ENCODE results near the gene GLG1. TPM values are rescaled to one million over a fixed set of nuclear protein-coding genes. Genes with fewer than 3 reads are reported as not detected.
"Not testable (repeated sequence)": the region's sequence is repeated elsewhere in the genome, so short reads cannot be mapped to it uniquely, and the experiment has no call there.

GLG1 gene
- polyA plus RNA-seq, 3 donors = 158 to 162 (median 158) TPM

DNA sequence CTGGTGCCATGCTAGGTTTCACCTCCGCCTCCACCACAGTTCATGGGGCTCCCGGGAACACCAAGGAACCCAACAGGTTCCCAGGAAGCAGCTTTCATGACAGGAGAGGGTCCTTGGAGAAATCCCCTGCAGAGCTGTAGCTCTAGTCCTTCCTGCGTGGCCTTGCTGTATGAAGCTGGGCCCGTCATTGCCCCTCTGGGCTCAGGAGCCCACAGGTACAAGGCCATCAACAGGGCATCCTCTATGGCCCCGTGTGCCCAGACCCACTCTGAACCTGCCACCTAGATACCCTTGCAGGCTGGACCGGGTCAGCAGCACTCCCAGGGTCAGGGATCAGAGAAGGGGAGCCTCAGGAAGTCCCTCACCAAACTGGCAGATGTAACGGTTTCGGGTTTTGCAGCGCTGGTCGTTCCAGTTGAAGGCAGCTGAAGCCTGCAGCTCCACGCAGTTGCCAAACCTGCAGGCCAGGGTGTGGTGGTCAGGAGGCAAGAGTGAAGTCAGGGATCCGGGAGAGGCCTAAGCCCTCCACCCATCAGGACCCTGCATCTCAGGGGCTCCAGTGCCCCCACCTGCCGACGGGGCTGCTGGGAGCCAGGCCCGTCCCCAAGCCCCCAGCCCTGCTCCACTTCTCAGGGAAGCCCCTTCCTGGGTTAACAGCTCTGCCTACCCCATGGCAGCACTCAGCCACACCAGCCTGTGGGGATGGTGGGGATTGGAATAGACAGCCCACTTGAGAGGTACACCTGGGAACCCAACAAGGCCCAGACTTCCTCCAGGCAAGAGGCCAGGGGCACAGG, 197.5 kb downstream of the GLG1 start:
- not testable (repeated sequence) for DNase-seq (ENCODE audit: extremely low read depth in 1 of 11, low read depth in 9 of 11, low spot score in 4 of 11)

DNA sequence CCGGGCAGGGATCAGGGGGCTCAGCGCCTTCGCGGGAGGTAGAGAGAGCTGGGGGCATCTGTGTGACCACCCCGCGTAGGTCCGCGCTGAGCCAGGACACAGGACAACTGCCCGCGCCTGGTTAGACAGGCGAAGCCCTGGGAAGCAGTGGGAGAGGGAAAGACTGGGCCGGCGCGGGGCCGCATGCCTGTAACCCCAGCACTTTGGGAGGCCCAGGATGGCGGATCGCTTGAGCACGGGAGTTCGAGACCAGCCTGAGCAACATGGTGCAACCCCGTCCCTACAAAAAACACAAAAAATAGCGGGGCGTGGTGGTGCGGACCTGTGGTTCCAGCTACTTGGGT, 199.6 kb downstream of the GLG1 start:
- DNase-seq (ENCODE audit: extremely low read depth in 1 of 11, low read depth in 9 of 11, low spot score in 4 of 11) = not testable (repeated sequence)

DNA sequence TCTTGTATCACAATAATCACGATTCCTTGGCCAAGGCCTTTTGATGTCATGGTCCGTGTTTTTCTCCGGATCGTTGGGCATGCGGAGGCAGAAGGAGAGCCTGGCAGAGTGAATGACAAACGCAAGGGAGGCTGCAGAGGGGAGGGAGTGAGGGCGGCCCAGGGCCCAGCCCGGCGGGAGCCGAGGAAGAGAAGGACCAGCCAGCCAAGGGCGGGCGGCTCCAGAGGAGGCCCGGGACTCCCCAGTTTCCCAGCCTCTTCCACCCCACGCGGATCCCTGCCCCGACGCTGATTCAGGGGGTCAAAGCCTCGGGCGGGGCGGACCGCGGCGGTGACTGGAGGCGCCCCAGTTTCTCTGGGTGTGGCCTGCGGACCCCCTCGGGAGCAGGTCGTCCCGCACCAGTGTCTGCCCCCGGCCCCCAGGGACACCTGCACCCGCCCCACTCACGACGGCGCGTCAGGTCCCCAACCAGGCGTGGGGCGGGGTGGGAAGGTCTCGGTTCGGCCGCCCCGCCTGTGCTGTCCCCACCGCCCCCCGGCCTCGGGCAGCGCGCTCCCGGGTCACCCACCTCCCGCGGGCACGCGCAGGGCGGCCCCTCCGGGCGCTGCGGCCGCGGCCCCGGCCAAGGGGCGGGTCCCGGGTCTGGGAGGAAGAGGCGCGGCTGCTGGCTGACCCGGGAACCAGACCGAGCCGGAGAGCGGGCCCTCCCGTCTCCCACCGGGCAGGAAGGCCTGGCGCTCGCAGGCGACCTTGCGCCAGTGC, 200.1 kb downstream of the GLG1 start:
- DNase-seq (ENCODE audit: extremely low read depth in 1 of 11, low read depth in 9 of 11, low spot score in 4 of 11) = not testable (repeated sequence)

DNA sequence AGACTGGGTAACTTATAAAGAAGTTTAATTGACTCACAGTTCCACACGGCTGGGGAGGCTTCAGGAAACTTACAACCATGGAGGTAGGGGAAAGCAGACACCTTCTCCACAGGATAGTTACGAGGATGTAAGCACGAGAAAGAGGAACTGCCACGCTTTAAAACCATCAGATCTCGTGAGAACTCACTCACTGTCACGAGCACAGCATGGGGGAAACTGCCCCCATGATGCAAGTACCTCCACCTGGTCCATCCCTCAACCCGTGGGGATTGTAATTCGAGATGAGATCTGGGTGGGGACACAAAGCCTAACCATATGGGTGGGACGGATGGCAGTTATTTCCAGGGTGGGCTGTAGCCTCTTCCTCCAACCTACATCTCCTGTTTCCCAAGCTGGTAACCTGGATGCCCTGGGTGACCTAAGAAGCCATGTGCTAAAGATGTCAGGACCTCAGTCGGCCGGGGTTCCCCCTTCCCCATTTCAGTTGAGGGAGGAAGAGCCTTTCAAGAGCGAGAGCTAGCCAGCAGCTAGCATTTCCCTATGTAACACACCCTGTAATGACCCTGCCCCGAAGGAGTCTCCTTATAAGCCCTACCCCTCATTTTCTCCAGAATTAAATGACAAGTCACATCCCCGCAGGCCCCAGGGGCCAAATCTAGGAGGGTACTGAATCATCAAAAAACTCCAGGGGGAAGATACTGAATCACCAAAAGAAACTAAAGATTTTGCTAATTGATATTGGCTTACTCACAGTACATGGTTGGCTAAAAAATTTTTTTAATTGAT, 202.6 kb downstream of the GLG1 start:
- not testable (repeated sequence) for DNase-seq (ENCODE audit: extremely low read depth in 1 of 11, low read depth in 9 of 11, low spot score in 4 of 11)

DNA sequence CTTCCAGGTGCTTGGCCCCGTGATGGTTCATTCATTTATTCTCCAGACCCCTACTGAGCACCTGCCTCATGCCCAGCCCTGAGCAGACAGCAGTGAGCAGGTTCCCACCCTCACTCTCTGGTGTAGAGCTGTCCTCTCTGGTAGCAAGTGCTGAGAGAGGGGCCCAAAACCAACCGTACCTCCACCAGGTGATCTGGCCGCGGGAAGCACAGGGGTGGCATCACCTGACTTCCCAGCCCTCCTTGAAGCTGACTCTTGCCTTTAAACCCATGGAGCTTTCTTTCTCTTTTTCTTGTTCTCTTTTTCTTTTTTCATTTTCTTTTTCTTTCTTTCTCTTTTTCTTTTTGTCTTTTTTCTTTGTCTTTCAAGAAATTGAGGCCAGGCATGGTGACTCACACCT, 206.7 kb downstream of the GLG1 start:
- not testable (repeated sequence) for DNase-seq (ENCODE audit: extremely low read depth in 1 of 11, low read depth in 9 of 11, low spot score in 4 of 11)

DNA sequence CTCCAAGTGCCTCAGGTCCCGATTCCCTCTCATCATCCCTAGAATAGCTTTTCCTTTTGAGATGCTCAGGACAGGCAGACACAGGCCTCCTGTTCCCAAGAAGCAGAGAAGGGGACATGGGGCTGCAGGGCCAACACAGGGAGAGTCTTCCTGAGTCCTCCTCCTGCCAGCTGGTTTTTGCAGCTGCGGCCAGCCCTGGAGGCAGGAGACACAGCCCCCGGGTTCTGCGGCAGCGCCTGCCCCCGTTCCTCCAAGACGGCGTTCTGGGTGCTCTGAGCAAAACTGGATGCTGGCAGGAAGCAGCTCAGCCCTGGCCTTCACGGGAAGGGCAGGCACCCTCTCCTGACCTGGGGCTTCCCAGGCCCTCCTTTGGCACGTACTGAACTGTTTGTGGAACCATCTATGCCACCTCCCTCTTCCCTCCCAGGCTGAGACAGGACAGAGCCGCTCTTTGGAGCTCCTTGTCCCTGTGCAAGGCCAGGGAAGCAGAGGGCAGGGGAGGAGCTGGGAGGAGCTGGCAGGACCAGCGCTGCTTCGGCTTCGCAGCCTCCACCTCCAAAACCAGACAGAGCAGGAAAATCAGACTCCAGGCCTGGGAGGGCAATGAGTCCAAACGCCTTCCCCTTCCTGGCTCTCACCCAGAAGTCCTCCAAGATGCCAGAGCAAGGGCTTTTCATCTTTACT, 208.6 kb downstream of the GLG1 start:
- DNase-seq (ENCODE audit: extremely low read depth in 1 of 11, low read depth in 9 of 11, low spot score in 4 of 11) = not testable (repeated sequence)

Other genes with a start within 250 kb of the GLG1 start
- gene NPIPB15, start 230.8 kb downstream of the GLG1 start, polyA plus RNA-seq (ENCODE audit: insufficient read length in 3 of 3) = 10 to 100 TPM in 1 of 3 donors, 1 to 10 TPM in 2; 5.2 to 23.9 (median 8.4) TPM
- 100 to 1,000 TPM; 119 to 179 (median 146) TPM for gene CLEC18B, start 185.6 kb downstream of the GLG1 start, polyA plus RNA-seq (ENCODE audit: insufficient read length in 3 of 3)
- gene RFWD3, start 59.8 kb upstream of the GLG1 start, polyA plus RNA-seq (ENCODE audit: insufficient read length in 3 of 3) = 10 to 100 TPM; 28.8 to 31.6 (median 29.1) TPM
- 1 to 10 TPM; 3.5 to 5.4 (median 4.6) TPM for gene MLKL, start 93.7 kb upstream of the GLG1 start, polyA plus RNA-seq (ENCODE audit: insufficient read length in 3 of 3)
- 1 to 10 TPM; 2.6 to 3.7 (median 2.9) TPM for gene FA2H, start 167.7 kb upstream of the GLG1 start, polyA plus RNA-seq (ENCODE audit: insufficient read length in 3 of 3)

Measured in renal cortex interstitium (tissue), 11 donors.